SJSA1 (cell line): ENCODE results near the gene DONSON. TPM values are rescaled to one million over a fixed set of nuclear protein-coding genes. Genes with fewer than 3 reads are reported as not detected.

Experiments
- DNase-seq, 2 experiments: peaks; one replicate each; pipeline ENCODE4 v3.0.0-alpha.2; 2015 to 2020; ENCODE audit warnings: low spot score in 2 of 2, low read depth in 1 of 2
- H3K27ac ChIP-seq: fragments of 250-450 bp; sonication (Bioruptor Pico); 2 replicates; pipeline ENCODE4 v1.5.1; 2020; ENCODE audit warnings: mild to moderate bottlenecking, moderate library complexity
- H3K27me3 ChIP-seq: fragments of 250-450 bp; sonication (Bioruptor Pico); replicated peaks from 2 replicates; pipeline ENCODE4 v1.5.1; 2020; ENCODE audit warnings: mild to moderate bottlenecking, moderate library complexity
- H3K36me3 ChIP-seq: fragments of 250-450 bp; sonication (Bioruptor Pico); 2 replicates; pipeline ENCODE4 v1.5.1; 2020; ENCODE audit warnings: mild to moderate bottlenecking
- H3K4me1 ChIP-seq: fragments of 250-450 bp; sonication (Bioruptor Pico); replicated peaks from 2 replicates; pipeline ENCODE4 v1.6.1; 2021; ENCODE audit warnings: mild to moderate bottlenecking
- H3K4me3 ChIP-seq: fragments of 250-450 bp; sonication (Bioruptor Pico); 2 replicates; pipeline ENCODE4 v1.5.1; 2020; ENCODE audit warnings: mild to moderate bottlenecking
- H3K9me3 ChIP-seq: fragments of 250-450 bp; sonication (Bioruptor Pico); replicated peaks from 2 replicates; pipeline ENCODE4 v1.5.1; 2020; ENCODE audit warnings: mild to moderate bottlenecking
- total RNA-seq: library from RNA; depleted of rRNA; stranded (reverse); fragments of >200 nt; shearing (Covaris generic); gene quantifications from 2 replicates; pipeline ENCODE4 v1.2.3, GENCODE V29; 2014

DONSON gene
- total RNA-seq, 1 experiment from 2014 or later, result 46.9 TPM

GRCh38 chr21:33554236-33554981 lies 34.1 kb downstream of the DONSON start:
- H3K36me3 ChIP-seq, result peaks cover 98% of the 10 kb centered on the region
- no peaks in the 10 kb centered on the region for H3K4me1 ChIP-seq
- no peak overlapping the region for H3K27ac ChIP-seq
- H3K9me3 ChIP-seq, result no peaks in the 10 kb centered on the region
- H3K27me3 ChIP-seq, result no peaks in the 10 kb centered on the region
- no peak overlapping the region for H3K4me3 ChIP-seq
- DNase-seq, result no peak

GRCh38 chr21:33552999-33553598 lies 35.4 kb downstream of the DONSON start:
- H3K4me3 ChIP-seq, result no peak overlapping the region
- no peaks in the 10 kb centered on the region for H3K27me3 ChIP-seq
- peaks cover 97% of the 10 kb centered on the region for H3K36me3 ChIP-seq
- no peaks in the 10 kb centered on the region for H3K9me3 ChIP-seq
- no peak for DNase-seq
- H3K27ac ChIP-seq, result no peak overlapping the region
- no peaks in the 10 kb centered on the region for H3K4me1 ChIP-seq

GRCh38 chr21:33552093-33552998 lies 36.1 kb downstream of the DONSON start:
- H3K27ac ChIP-seq, result no peak overlapping the region
- DNase-seq, result no peak
- no peaks in the 10 kb centered on the region for H3K27me3 ChIP-seq
- no peak overlapping the region for H3K4me3 ChIP-seq
- H3K4me1 ChIP-seq, result no peaks in the 10 kb centered on the region
- H3K9me3 ChIP-seq, result no peaks in the 10 kb centered on the region
- H3K36me3 ChIP-seq, result peaks cover 94% of the 10 kb centered on the region

GRCh38 chr21:33551664-33552063 lies 36.8 kb downstream of the DONSON start:
- Histone ChIP-seq H3K4me1 (no peaks in the 10 kb centered on the region), H3K27ac (no peak overlapping the region), H3K36me3 (peaks cover 94% of the 10 kb centered on the region), H3K4me3 (no peak overlapping the region), H3K27me3 (no peaks in the 10 kb centered on the region), H3K9me3 (no peaks in the 10 kb centered on the region)
- DNase-seq, result no peak

GRCh38 chr21:33550772-33551660 lies 37.5 kb downstream of the DONSON start:
- Histone ChIP-seq H3K4me3 (no peak overlapping the region), H3K9me3 (no peaks in the 10 kb centered on the region), H3K4me1 (no peaks in the 10 kb centered on the region), H3K27ac (no peak overlapping the region), H3K36me3 (peaks cover 94% of the 10 kb centered on the region), H3K27me3 (no peaks in the 10 kb centered on the region)
- no peak for DNase-seq

- no peak for DNase-seq
- H3K27ac ChIP-seq, result no peak overlapping the region
- no peaks in the 10 kb centered on the region for H3K27me3 ChIP-seq
- no peaks in the 10 kb centered on the region for H3K9me3 ChIP-seq
- peaks cover 92% of the 10 kb centered on the region for H3K36me3 ChIP-seq
- H3K4me1 ChIP-seq, result no peaks in the 10 kb centered on the region
- H3K4me3 ChIP-seq, result no peak overlapping the region
These were observed 38.4 kb downstream of the DONSON start for GRCh38 chr21:33549848-33550771.

- no peaks in the 10 kb centered on the region for H3K27me3 ChIP-seq
- no peaks in the 10 kb centered on the region for H3K9me3 ChIP-seq
- no peak overlapping the region for H3K4me3 ChIP-seq
- no peak for DNase-seq
- peaks cover 3% of the 10 kb centered on the region; the same call in 1 of the 2 replicates for H3K4me1 ChIP-seq
- peaks cover 70% of the 10 kb centered on the region for H3K36me3 ChIP-seq
- H3K27ac ChIP-seq, result no peak overlapping the region
These were observed 42.4 kb downstream of the DONSON start for GRCh38 chr21:33546086-33546485.

GRCh38 chr21:33544451-33545195 lies 43.9 kb downstream of the DONSON start:
- H3K36me3 ChIP-seq, result peaks cover 64% of the 10 kb centered on the region
- DNase-seq, result no peak
- H3K4me1 ChIP-seq, result peaks cover 4% of the 10 kb centered on the region; the same call in 1 of the 2 replicates
- H3K4me3 ChIP-seq, result peak overlapping the region; percentile 72
- no peaks in the 10 kb centered on the region for H3K27me3 ChIP-seq
- H3K9me3 ChIP-seq, result no peaks in the 10 kb centered on the region
- H3K27ac ChIP-seq, result no peak overlapping the region

GRCh38 chr21:33543505-33544129 lies 44.9 kb downstream of the DONSON start:
- Histone ChIP-seq H3K36me3 (peaks cover 58% of the 10 kb centered on the region), H3K9me3 (no peaks in the 10 kb centered on the region), H3K4me1 (peaks cover 4% of the 10 kb centered on the region; the same call in 1 of the 2 replicates), H3K27ac (peak overlapping the region; percentile 97), H3K27me3 (no peaks in the 10 kb centered on the region), H3K4me3 (peak overlapping the region; percentile 72)
- peak in 1 of 2 experiments; percentile 76 for DNase-seq

GRCh38 chr21:33542640-33543504 lies 45.6 kb downstream of the DONSON start, which contains the start of gene SON:
TSS of gene SON (plus strand) at chr21:33543038. CDS start at chr21:33543093, 55 bp downstream.
- Histone ChIP-seq H3K27me3 (no peaks in the 10 kb centered on the region), H3K27ac (peak within 1 kb of the TSS; percentile 97), H3K4me1 (peaks cover 4% of the 10 kb centered on the region; the same call in 1 of the 2 replicates), H3K36me3 (peaks cover 58% of the 10 kb centered on the region), H3K9me3 (no peaks in the 10 kb centered on the region), H3K4me3 (peak within 1 kb of the TSS; percentile 72)
- peak; percentile 98 to 99 for DNase-seq
